ENCODE data around the gene C19orf25.
"Not testable (repeated sequence)": the region's sequence is repeated elsewhere in the genome, so short reads cannot be mapped to it uniquely, and the experiment has no call there.

C19orf25 gene

DNA sequence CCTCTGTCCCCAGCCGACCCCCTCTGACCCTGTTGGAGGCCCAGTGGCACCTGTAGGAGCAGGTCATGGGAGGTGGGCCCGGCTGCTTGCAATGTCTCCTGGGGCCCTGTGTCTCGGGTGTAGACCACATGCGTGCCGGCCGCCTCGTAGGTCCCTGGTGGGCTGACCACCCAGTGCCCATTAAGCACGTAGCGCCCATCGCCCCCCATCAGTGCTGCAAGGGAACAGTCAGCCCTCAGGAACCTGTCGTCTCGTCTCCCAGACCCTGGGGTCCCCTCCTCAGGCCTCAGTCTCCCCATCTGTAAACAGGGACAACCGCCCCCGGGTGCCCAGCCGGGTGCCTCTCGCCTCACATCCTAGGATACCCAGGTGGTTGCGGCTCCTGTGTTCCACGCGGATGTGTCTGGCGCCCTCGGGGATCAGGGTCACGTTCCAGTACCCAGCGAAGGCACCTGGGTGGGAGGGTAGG is 28.2 kb upstream of the C19orf25 start:
- H3K4me3 ChIP-seq (ENCODE audit: low read length): no peak overlapping the region
- TF ChIP-seq ZNF274 (IDR thresholded peaks at IDR 0.05; ENCODE audit: low read depth, low read length): no peak

DNA sequence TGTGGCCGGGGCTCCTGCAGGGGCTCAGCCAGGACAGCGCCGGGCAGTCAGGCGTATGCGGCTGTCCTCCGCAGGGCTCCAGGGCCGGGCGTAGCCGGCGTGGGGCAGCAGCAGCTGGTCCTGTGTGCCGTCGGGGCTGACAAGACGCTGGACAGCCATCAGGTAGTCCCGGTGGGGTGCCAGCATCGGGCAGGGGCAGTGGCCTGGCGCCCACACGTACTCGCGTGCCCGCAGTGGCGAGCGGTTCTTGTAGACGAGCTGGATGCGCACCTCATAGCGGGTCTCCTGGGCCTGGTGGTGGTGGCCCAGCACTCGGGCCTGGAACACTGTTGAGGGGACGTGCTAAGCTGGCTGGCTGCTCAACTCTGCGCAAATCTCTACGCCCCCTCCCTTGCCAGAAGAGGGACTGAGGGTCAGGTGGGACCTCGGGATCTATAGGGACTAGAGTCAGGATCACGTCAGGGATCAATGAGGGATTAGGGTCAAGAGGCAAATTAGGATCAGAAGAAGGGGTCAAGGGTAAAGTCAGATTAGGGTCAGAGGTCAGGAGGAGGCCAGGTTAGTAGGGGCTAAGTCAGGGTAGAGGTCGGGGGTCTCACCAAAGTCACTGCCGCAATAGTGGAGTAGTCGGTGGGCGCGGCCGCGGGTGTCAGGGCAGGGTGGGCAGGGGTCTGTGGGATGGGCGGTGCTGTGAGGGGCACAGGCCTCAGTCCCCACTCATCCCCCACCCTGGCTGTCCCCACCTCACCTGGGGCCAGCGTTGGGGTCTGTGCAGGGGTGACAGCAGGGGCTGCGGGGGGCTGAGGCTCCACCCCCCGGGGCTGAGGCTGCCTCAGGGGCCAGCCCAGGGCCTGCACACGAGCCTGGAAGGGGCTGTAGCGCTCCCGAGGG is 27.2 kb upstream of the C19orf25 start:
- no peak for TF ChIP-seq ZNF274 (IDR thresholded peaks at IDR 0.05; ENCODE audit: low read depth, low read length)
- H3K4me3 ChIP-seq (ENCODE audit: low read length): no peak overlapping the region

DNA sequence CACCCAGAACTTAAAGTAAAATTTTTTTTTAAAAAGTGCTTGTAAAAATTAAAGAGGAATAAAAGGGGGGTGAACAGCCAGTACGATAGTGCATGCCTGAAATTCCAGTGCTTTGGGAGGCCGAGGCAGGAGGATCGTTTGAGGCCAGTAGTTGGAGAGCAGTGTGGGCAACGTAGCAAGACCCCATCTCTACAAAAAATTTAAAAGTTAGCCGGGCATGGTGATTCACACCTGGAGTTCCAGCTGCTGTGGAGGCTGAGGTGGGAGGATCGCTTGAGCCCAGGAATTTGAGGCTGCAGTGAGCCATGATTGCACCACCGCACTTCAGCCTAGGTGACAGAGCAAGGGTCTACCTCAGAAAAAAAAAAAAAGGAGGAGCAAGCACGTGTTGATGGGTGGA is 26.0 kb upstream of the C19orf25 start:
- no peak overlapping the region for H3K4me3 ChIP-seq (ENCODE audit: low read length)
- no peak for TF ChIP-seq ZNF274 (IDR thresholded peaks at IDR 0.05; ENCODE audit: low read depth, low read length)

DNA sequence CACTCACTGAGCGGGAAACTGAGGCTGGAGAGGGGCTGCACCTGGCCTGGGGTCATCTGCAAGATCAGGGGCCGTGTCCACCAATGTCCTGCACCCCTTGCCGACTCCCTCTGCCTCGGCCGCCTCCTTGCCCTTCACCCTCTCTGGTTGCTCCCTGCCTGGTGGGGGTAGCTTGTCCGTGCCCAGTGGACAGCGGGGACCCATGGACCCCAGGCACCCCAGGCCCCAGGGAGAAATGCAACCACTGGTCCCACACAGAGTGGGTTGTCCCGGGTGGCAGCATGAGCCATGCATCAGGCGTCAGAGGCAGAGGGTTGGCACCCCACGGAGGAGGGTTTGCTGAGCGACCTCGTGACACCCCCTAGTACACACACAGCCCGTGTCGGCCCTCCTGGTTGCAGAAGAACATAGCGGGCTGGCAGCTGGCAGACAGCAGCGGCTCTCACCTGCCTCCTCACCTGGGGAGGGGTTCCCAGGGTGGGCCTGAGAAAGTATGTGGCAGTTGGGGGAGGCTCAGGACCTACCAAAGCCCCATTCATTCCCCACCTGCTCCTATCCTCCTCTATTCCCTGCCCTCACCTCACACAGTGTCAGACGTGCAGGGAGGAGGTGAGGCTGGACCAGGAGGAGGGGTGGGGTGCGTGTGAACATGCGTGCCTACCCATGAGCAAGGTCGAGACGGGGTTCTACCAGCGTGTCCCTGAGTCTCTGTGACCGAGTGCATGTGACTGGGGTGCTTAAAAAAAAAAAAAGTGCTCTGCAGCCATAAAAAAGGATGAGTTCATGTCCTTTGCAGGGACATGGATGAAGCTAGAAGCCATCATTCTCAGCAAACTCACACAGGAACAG is 25.1 kb upstream of the C19orf25 start:
- H3K4me3 ChIP-seq (ENCODE audit: low read length): no peak overlapping the region
- no peak for TF ChIP-seq ZNF274 (IDR thresholded peaks at IDR 0.05; ENCODE audit: low read depth, low read length)

- TF ChIP-seq ZNF274 (IDR thresholded peaks at IDR 0.05; ENCODE audit: low read depth, low read length): no peak
These were observed 24.3 kb upstream of the C19orf25 start for GRCh38 chr19:1503089-1503924.

GRCh38 chr19:1502433-1503088 is 23.5 kb upstream of the C19orf25 start:
- no peak overlapping the region for H3K4me3 ChIP-seq (ENCODE audit: low read length)
- TF ChIP-seq ZNF274 (IDR thresholded peaks at IDR 0.05; ENCODE audit: low read depth, low read length): no peak

More at GRCh38 chr19:1503089-1503924, 24.3 kb upstream of the C19orf25 start:
- no peak overlapping the region for H3K4me3 ChIP-seq (ENCODE audit: low read length)

DNA sequence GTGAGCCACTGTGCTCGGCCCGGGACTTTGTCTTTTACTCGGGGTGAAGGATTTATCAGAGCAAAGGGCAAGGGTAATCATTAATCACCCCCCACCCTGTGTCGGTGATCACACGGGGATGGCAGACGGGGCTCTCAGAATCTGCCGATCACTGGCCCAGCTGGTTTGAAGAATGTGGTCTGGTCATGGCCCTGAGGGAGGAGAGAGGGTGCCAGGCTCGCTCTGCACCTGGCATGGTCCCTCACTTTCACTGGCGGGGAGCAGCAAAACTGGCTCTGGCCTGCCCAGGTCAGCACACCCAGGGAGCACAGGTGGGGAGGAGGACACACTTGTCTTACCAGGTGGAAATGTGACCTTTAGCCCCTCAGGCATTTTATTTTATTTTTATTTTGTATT is 22.2 kb upstream of the C19orf25 start:
- H3K4me3 ChIP-seq (ENCODE audit: low read length): no peak overlapping the region
- TF ChIP-seq ZNF274 (IDR thresholded peaks at IDR 0.05; ENCODE audit: low read depth, low read length): no peak

GRCh38 chr19:1499231-1499630 is 20.2 kb upstream of the C19orf25 start:
- H3K4me3 ChIP-seq (ENCODE audit: low read length): not testable (repeated sequence)

DNA sequence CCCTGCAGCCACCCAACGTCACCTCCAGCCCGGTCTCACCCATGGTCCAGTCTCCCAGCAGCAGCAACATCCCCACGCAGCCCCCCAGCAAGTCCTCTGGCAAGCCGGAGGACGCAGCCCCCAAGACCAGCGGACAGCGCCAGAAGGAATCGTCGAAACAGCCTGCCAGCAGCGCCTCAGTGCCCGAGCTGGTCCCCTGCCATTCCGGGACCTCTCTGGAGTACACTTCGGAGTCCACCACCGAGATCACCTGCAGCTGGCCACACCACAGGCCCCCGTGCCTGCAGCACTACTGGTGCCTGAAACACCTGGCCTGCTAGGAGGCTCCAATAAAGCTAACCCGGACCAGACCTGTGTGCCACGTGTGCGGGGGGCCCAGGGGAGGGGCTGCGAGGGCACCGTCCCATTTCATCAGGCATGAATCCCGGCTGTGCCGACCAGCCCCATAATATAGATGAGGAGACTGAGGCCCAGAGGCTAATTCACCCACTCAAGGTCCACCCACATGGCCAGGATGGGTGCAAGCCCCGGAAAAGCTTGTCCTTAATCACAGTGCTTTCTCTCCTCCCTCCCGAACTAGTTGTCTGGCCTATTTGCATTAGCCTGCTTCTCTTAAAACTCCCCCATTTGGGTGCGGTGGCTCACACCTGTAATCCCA is 18.7 kb upstream of the C19orf25 start:
- TF ChIP-seq ZNF274 (IDR thresholded peaks at IDR 0.05; ENCODE audit: low read depth, low read length): no peak
- H3K4me3 ChIP-seq (ENCODE audit: low read length): no peak overlapping the region

DNA sequence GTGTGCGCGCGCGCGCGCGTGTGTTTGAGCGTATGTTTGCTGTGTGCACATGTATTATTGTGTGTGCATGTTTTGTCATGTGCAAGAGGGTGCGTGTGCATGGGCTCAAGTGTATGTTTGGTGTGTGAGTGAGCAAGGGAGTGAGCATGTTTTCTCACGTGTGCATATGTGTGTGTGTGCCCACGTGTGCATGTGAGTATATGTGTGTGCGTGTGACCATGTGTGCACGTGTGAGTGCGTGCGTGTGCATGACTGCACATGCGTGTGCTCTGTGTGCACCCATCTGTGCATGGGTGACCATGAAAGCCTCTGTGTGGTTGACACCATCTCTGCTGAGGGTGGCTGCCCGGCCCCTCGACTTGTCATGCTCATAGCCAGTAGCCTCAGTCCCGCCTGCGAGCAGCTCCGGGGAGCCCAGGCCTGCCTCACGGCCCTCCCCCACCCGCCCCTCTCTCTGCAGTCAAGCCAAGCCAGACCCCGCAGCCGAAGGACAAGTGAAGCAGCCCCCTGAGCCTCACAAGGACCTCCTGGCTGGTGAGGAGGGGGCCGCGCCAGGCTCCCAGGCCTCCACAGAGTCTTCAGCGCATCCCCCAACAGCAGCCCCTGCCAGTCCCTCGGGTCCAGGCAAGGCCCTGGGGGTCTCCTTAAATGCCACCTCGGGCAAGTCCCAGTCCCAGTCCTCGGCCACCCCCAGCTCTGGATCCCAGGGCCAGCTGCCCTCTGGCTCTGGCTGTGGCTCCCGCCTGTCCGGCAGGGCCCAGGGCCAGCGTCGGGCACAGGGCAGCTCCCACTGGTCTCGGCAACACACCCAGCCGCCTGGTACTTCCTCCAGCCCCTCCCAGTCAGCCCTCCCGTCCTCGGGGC is 17.9 kb upstream of the C19orf25 start:
- H3K4me3 ChIP-seq (ENCODE audit: low read length): no peak overlapping the region
- no peak for TF ChIP-seq ZNF274 (IDR thresholded peaks at IDR 0.05; ENCODE audit: low read depth, low read length)

DNA sequence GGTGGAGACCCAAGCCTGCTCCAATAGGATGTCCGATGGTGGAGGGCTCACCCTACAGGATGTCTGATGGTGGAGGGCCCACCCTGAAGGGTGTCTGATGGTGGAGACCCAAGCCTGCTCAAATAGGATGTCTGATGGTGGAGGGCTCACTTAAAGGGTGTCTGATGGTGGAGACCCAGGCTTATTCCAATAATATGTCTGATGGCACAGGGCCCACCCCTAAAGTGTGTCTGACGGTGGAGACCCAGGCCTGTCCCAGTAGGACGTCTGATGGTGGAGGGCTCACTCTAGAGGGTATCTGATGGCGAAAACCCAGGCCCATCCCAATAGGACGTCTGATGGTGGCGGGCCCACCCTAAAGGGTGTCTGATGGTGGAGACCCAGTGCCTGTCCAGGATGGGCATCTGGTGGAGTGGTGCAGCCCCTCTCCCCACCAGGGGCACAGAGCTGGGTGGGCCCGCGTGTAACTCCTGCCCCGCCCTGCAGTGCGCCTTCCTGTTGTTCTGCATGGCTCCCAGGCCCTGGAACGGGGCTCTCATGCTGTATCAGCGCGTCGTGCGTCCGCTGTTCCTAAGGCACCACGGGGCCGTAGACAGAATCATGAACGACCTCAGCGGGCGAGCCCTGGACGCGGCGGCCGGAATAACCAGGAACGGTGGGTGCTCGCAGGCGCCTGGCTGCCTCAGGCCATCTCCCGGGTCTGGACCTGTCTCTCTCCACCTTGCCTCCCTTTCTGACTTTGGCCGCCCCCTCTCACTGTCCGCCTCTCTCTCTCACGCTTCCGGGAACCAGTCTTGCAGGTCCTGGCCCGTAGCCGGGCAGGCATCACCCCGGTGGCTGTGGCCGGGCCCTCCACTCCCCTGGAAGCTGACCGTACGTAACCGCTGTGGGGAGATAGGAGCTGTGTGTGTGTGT is 17.0 kb upstream of the C19orf25 start:
- H3K4me3 ChIP-seq (ENCODE audit: low read length): no peak overlapping the region
- TF ChIP-seq ZNF274 (IDR thresholded peaks at IDR 0.05; ENCODE audit: low read depth, low read length): no peak
